Epithelial cell of proximal tubule (primary cell): ENCODE data around the gene HYAL3. TPM values are rescaled to one million over a fixed set of nuclear protein-coding genes. Genes with fewer than 3 reads are reported as not detected.

Experiments
- DNase-seq: peaks from one replicate; pipeline ENCODE4 v3.0.0-alpha.2; 2011; ENCODE audit warnings: low read depth
- H3K4me3 ChIP-seq: 2 replicates; pipeline ENCODE4 v1.5.1; 2011; ENCODE audit warnings: low read depth, mild to moderate bottlenecking, low read length
- total RNA-seq: library from RNA; depleted of rRNA; stranded (reverse); fragments of >200 nt; gene quantifications from 2 replicates; pipeline ENCODE4 v1.2.3, GENCODE V29; 2015
- TF ChIP-seq, protein P1 (sequence below): conservative IDR thresholded peaks from 2 replicates; pipeline ENCODE4 v1.5.1; 2012; ENCODE audit warnings: low read depth, mild to moderate bottlenecking, low read length

HYAL3 gene
- total RNA-seq, 1 donor from 2014 or later, result 7.8 TPM

DNA sequence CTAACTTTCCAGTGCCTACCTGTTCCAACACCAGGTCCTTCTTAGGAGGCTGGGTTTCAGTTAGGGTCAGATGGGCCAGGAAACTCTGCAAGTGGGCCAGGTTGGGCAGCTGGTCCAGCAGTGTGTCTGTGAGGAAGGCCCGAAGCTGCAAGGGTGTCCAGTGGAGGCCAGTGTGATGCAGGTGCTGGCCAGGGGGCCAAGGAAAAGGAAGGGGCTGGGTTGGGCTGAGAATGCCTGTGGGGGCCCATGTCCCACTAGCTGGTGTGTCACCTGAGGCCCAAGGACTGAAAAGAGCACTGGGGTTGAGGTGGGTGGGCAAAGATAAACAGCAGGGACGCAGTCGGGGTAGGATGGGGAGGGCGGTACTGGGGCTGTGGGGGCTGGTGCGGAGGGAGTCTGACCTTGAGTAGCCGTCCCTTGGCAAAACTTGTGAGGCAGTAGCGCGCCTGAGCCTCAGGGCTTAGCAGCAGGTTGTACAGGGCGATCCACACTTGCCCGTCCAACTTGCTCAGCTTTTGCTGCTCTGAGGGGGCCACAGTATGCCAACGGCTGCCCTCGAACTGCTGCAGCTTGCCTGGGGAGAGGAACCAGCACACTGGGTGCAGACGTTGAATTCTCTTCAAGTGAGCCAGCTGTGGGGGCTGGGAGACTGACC lies 42.9 kb upstream of the HYAL3 start:
- DNase-seq, result no peak
- TF ChIP-seq, protein P1, sequence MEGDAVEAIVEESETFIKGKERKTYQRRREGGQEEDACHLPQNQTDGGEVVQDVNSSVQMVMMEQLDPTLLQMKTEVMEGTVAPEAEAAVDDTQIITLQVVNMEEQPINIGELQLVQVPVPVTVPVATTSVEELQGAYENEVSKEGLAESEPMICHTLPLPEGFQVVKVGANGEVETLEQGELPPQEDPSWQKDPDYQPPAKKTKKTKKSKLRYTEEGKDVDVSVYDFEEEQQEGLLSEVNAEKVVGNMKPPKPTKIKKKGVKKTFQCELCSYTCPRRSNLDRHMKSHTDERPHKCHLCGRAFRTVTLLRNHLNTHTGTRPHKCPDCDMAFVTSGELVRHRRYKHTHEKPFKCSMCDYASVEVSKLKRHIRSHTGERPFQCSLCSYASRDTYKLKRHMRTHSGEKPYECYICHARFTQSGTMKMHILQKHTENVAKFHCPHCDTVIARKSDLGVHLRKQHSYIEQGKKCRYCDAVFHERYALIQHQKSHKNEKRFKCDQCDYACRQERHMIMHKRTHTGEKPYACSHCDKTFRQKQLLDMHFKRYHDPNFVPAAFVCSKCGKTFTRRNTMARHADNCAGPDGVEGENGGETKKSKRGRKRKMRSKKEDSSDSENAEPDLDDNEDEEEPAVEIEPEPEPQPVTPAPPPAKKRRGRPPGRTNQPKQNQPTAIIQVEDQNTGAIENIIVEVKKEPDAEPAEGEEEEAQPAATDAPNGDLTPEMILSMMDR, result no peak
- no peak overlapping the region for H3K4me3 ChIP-seq

DNA sequence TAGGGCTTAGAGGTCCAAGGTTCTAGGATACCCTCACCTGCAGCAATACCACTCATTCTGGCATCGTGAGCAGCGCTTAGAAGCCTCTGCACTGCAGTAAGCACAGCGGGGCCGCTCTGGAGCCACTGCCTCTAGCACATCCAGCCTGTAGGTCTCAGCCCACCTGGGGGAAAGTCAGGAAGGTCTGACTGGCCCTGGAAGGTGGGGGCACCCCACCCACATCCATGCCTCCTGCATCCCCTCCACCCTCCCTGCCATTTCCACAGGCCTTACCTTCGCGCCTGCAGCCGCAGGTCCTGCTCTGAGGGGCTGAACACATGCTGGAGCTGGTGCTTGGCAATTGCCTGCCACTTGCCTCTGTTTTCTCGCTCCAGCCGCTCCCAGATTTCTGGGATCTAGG lies 42.3 kb upstream of the HYAL3 start:
- DNase-seq, result no peak
- TF ChIP-seq, protein P1, result no peak
- H3K4me3 ChIP-seq, result no peak overlapping the region

DNA sequence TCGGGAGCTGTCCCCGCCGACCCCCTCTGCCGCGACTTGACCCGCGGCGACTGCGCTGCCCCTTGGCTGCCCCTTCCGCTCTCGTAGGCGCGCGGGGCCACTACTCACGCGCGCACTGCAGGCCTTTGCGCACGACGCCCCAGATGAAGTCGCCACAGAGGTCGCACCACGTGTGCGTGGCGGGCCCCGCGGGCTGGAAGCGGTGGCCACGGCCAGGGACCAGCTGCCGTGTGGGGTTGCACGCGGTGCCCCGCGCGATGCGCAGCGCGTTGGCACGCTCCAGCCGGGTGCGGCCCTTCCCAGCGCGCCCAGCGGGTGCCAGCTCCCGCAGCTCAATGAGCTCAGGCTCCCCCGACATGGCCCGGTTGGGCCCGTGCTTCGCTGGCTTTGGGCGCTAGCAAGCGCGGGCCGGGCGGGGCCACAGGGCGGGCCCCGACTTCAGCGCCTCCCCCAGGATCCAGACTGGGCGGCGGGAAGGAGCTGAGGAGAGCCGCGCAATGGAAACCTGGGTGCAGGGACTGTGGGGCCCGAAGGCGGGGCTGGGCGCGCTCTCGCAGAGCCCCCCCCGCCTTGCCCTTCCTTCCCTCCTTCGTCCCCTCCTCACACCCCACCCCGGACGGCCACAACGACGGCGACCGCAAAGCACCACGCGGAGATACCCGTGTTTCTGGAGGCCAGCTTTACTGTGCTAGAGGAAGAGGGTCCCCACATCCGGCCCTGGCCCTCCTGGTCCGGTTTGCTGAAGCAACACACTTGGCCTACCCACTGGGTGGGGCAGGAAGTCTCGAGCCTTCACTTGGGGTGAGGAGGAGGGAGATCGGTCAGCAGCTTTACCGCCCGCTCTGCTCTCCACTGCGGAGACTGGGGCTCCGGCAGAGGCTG lies 41.5 kb upstream of the HYAL3 start, which contains the start of gene RASSF1:
TSS of gene RASSF1 (minus strand) at position 389 of the 882 bp plus-strand sequence. CDS start at position 358, 31 bp downstream.
- H3K4me3 ChIP-seq, result no peak within 1 kb of the TSS
- no peak for DNase-seq
- TF ChIP-seq, protein P1, result no peak

DNA sequence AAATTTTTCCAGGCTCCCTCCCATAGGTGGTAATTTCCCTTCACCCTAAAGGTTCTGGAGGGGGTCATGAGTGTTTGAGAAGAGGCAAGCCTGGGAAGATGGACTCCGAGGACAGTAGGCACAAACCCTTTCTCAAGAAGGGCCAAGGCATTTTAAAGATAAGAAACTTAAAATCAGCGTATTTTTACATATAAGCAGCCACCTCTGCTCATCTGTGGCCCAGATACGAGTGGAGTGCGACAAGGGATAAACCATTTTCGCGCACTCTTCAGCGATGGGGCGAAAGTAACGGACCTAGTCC lies 40.9 kb upstream of the HYAL3 start:
- no peak for DNase-seq
- TF ChIP-seq, protein P1, result no peak
- H3K4me3 ChIP-seq, result no peak overlapping the region

DNA sequence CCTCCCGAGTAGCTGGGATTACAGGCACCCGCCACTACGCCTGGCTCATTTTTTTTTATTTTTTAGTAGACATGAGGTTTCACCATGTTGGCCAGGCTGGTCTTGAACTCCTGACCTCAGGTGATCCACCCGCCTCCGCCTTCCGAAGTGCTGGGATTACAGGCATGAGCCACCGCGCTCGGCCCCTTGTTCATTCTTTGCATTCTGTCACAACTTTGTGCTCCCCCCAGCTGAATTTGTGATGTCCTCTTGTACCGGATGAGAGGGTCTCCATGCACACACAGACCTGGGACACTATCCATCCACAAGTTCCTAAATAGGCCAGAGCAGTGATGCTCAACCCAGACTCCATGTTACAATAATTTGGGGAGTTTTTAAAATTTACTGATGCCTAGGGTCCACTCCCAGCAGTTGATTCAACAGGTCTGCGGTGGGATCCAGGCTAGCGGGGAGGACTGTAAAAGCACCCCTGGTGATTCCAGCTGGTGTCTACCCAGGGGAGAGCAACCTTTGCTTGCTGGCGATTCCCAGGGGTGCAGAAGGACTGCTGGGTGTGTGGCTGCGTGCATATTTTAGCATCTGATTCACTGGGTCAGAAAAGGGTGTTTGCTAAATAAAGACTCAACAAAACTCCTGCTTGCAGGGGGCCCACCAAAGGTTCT lies 40.4 kb upstream of the HYAL3 start:
- TF ChIP-seq, protein P1, result no peak
- no peak for DNase-seq
- H3K4me3 ChIP-seq, result no peak overlapping the region

DNA sequence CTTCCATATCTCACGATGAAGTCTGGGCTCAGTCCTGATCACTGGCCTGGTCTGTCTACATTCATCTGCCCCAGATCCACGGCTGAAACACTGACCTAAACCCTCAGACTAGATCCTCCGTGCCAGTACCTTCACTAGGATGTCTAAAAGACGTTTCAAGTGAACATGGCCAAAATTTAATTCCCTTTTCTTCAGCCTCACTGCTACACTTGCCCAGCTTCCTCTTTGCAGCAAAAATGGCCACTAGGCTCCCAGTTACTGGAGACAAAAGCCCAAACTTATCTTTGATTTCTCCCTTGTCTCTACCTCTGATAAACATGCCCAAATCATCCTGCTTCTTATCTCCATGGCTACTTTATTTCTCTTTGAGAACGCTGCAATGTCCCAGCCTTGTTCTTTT lies 39.8 kb upstream of the HYAL3 start:
- no peak for DNase-seq
- TF ChIP-seq, protein P1, result no peak
- H3K4me3 ChIP-seq, result no peak overlapping the region
